ENCODE data around the gene ZFPM1.

DNA sequence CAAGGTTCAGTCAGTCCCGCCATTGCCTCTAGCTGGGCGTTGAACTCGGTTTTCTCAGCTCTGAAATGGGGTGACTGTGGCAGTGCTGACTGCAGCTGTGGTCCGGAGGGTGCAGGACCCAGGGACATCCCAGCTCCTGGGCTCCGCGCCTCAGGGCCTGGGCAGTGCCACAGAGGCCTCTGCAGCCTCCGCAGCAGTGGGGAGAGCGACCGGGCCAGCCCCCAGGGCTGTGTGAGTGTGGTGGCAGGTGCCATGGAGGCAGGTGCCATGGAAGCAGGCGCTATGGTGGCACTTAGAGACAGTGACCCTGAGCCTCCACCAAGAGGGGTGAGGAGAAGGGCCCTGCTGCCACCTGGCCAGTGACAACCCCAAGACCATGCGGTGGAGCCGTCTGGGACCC lies 39.4 kb upstream of the ZFPM1 start:
- TF ChIP-seq, protein P1, sequence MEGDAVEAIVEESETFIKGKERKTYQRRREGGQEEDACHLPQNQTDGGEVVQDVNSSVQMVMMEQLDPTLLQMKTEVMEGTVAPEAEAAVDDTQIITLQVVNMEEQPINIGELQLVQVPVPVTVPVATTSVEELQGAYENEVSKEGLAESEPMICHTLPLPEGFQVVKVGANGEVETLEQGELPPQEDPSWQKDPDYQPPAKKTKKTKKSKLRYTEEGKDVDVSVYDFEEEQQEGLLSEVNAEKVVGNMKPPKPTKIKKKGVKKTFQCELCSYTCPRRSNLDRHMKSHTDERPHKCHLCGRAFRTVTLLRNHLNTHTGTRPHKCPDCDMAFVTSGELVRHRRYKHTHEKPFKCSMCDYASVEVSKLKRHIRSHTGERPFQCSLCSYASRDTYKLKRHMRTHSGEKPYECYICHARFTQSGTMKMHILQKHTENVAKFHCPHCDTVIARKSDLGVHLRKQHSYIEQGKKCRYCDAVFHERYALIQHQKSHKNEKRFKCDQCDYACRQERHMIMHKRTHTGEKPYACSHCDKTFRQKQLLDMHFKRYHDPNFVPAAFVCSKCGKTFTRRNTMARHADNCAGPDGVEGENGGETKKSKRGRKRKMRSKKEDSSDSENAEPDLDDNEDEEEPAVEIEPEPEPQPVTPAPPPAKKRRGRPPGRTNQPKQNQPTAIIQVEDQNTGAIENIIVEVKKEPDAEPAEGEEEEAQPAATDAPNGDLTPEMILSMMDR (IDR thresholded peaks at IDR 0.05; ENCODE audit: insufficient read depth, low read length): no peak
- TF ChIP-seq POLR2AphosphoS5 (IDR thresholded peaks at IDR 0.05; ENCODE audit: low read depth): no peak
- TF ChIP-seq, protein P2, sequence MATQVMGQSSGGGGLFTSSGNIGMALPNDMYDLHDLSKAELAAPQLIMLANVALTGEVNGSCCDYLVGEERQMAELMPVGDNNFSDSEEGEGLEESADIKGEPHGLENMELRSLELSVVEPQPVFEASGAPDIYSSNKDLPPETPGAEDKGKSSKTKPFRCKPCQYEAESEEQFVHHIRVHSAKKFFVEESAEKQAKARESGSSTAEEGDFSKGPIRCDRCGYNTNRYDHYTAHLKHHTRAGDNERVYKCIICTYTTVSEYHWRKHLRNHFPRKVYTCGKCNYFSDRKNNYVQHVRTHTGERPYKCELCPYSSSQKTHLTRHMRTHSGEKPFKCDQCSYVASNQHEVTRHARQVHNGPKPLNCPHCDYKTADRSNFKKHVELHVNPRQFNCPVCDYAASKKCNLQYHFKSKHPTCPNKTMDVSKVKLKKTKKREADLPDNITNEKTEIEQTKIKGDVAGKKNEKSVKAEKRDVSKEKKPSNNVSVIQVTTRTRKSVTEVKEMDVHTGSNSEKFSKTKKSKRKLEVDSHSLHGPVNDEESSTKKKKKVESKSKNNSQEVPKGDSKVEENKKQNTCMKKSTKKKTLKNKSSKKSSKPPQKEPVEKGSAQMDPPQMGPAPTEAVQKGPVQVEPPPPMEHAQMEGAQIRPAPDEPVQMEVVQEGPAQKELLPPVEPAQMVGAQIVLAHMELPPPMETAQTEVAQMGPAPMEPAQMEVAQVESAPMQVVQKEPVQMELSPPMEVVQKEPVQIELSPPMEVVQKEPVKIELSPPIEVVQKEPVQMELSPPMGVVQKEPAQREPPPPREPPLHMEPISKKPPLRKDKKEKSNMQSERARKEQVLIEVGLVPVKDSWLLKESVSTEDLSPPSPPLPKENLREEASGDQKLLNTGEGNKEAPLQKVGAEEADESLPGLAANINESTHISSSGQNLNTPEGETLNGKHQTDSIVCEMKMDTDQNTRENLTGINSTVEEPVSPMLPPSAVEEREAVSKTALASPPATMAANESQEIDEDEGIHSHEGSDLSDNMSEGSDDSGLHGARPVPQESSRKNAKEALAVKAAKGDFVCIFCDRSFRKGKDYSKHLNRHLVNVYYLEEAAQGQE (IDR thresholded peaks at IDR 0.05; ENCODE audit: insufficient replicate concordance, low read depth): no peak

All from HL-60 (cell line).